Activated naive CD4-positive, alpha-beta T cell treated with Interleukin-2 at 50 U/mL for 16 hours (primary cell): ENCODE results near the gene ATPAF1.
"Not testable (repeated sequence)": the region's sequence is repeated elsewhere in the genome, so short reads cannot be mapped to it uniquely, and the experiment has no call there.

ENCODE experiments used
- DNase-seq: peaks from one replicate; pipeline ENCODE4 v3.0.0-alpha.2; 2020

The ATPAF1 gene

GRCh38 chr1:46679789-46680573 is 11.8 kb upstream of the ATPAF1 start:
- no peak for DNase-seq

GRCh38 chr1:46677339-46677738 is 9.2 kb upstream of the ATPAF1 start:
- DNase-seq, result no peak

- no peak for DNase-seq
Observed at GRCh38 chr1:46676531-46676930, 8.4 kb upstream of the ATPAF1 start.

GRCh38 chr1:46675549-46676314 is 7.6 kb upstream of the ATPAF1 start:
- DNase-seq, result no peak

- DNase-seq, result no peak
Observed at GRCh38 chr1:46673749-46674182, 5.6 kb upstream of the ATPAF1 start.

GRCh38 chr1:46672696-46673095 is 4.5 kb upstream of the ATPAF1 start:
- DNase-seq, result no peak

- DNase-seq, result no peak
Observed at GRCh38 chr1:46671554-46671953, 3.4 kb upstream of the ATPAF1 start, which contains the start of gene TEX38. Gene TEX38 (plus strand): TSS chr1:46671854. CDS start chr1:46671935, 81 bp downstream.

GRCh38 chr1:46670134-46670533 is 2.0 kb upstream of the ATPAF1 start:
- no peak for DNase-seq

- DNase-seq, result no peak
Observed at GRCh38 chr1:46665983-46666382, 2.2 kb downstream of the ATPAF1 start.

- not testable (repeated sequence) for DNase-seq
Observed at GRCh38 chr1:46662919-46663318, 5.2 kb downstream of the ATPAF1 start.

GRCh38 chr1:46660116-46660515 is 8.0 kb downstream of the ATPAF1 start:
- DNase-seq, result not testable (repeated sequence)

- DNase-seq, result no peak
Observed at GRCh38 chr1:46659307-46659870, 8.8 kb downstream of the ATPAF1 start.

GRCh38 chr1:46657775-46658174 is 10.4 kb downstream of the ATPAF1 start:
- DNase-seq, result no peak

- no peak for DNase-seq
Observed at GRCh38 chr1:46656643-46657042, 11.5 kb downstream of the ATPAF1 start.

GRCh38 chr1:46655848-46656247 is 12.3 kb downstream of the ATPAF1 start:
- DNase-seq, result no peak

- DNase-seq, result not testable (repeated sequence)
Observed at GRCh38 chr1:46654698-46655097, 13.5 kb downstream of the ATPAF1 start.

- no peak for DNase-seq
Observed at GRCh38 chr1:46654012-46654411, 14.2 kb downstream of the ATPAF1 start.

GRCh38 chr1:46653405-46653958 is 14.7 kb downstream of the ATPAF1 start:
- DNase-seq, result no peak

- DNase-seq, result no peak
Observed at GRCh38 chr1:46652321-46653100, 15.7 kb downstream of the ATPAF1 start.

GRCh38 chr1:46651152-46651551 is 17.0 kb downstream of the ATPAF1 start:
- DNase-seq, result not testable (repeated sequence)

GRCh38 chr1:46650491-46650890 is 17.7 kb downstream of the ATPAF1 start:
- DNase-seq, result no peak

- DNase-seq, result no peak
Observed at GRCh38 chr1:46649764-46650163, 18.4 kb downstream of the ATPAF1 start.

GRCh38 chr1:46647611-46648010 is 20.6 kb downstream of the ATPAF1 start:
- DNase-seq, result no peak
